ENCODE data around the gene SPTBN2. TPM values are rescaled to one million over a fixed set of nuclear protein-coding genes. Genes with fewer than 3 reads are reported as not detected.

The SPTBN2 gene
- total RNA-seq, 4 donors from 2014 or later, result 1.6 to 14.4 (median 8.6) TPM

DNA sequence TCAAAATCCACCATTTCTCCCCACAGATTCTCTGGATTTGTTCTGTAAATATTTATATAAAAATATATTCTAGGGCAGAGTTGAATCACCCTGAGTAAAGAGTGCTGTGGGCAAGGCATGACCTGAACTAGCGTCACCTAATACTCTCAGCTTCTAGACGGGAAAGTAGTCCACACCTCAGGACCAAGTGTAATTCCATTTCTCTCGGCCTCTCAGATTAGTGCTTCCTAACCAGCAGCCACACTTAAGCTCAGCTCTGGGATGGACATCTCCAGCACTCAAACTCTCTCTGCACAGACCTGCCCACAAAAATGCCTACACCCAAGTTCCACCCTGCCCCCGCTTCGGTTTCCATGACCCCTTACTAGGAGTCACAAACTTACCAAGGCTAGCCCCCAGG, 5.3 kb downstream of the SPTBN2 start:
- DNase-seq (ENCODE audit: low spot score), result no peak
- TF ChIP-seq, protein P1, sequence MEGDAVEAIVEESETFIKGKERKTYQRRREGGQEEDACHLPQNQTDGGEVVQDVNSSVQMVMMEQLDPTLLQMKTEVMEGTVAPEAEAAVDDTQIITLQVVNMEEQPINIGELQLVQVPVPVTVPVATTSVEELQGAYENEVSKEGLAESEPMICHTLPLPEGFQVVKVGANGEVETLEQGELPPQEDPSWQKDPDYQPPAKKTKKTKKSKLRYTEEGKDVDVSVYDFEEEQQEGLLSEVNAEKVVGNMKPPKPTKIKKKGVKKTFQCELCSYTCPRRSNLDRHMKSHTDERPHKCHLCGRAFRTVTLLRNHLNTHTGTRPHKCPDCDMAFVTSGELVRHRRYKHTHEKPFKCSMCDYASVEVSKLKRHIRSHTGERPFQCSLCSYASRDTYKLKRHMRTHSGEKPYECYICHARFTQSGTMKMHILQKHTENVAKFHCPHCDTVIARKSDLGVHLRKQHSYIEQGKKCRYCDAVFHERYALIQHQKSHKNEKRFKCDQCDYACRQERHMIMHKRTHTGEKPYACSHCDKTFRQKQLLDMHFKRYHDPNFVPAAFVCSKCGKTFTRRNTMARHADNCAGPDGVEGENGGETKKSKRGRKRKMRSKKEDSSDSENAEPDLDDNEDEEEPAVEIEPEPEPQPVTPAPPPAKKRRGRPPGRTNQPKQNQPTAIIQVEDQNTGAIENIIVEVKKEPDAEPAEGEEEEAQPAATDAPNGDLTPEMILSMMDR (IDR thresholded peaks at IDR 0.05), result no peak
- ATAC-seq (ENCODE audit: low FRiP score), result no peak

DNA sequence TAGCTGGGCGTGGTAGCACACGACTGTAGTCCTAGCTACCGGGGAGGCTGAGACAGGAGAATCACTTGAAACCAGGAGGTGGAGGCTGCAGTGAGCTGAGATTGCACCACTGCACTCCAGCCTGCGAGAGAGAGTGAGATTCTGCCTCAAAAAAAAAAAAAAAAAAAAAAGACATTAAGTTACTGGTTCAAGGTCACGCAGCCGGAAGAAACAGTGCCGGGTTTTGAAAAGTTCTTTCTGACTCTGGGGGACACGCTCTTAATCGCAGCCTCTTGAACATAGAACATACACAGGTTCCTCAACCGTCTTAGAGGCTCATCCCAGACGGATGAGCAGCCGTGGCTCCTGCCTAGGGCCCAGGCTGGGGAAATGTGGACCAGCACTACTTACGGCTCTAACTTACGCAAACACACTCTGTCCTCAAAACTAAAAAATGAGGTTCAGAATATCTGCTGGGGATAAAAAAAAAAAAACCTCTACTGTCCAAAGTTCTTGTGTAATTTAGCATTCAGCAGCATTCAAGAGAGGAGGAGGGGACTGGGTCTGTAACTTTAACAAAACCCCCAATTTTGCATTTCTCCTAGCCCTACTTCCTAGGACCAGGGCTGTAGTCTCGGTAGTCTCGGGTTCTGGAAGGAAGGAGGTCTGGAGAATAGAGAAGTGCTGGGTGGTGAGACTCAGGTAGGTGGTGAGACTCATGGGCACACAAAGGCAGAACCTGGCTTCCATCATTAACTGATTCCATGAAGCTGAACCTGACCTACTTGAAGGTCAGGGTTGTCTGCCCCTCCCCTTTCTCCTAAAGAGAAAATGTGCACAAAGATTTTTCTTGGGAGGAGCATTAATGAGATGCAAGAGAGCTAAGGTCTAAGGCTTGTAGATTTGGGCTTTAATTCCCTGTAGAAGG, 6.0 kb downstream of the SPTBN2 start:
- TF ChIP-seq, protein P1 (IDR thresholded peaks at IDR 0.05), result no peak
- no peak for ATAC-seq (ENCODE audit: low FRiP score)
- no peak for DNase-seq (ENCODE audit: low spot score)

DNA sequence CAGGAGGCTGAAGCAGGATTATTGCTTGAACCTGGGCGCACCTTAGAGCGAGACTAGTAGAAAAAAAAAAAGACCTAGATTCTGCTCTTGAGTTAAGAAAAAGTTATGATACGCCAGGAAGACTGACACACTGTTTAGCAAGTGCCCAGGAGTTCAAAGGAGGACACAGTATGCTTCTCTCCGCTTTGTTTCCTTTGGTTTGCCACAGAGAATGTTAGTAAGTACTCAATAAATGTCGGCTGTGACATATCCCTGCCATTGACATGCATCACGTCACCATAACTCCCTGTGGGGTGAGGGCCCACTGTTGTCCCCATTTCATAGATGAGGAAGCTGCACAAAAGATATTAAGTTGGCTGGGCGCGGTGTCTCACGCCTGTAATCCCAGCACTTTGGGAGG, 7.1 kb downstream of the SPTBN2 start:
- TF ChIP-seq, protein P1 (IDR thresholded peaks at IDR 0.05), result no peak
- ATAC-seq (ENCODE audit: low FRiP score) (no peak), DNase-seq (ENCODE audit: low spot score) (no peak)

DNA sequence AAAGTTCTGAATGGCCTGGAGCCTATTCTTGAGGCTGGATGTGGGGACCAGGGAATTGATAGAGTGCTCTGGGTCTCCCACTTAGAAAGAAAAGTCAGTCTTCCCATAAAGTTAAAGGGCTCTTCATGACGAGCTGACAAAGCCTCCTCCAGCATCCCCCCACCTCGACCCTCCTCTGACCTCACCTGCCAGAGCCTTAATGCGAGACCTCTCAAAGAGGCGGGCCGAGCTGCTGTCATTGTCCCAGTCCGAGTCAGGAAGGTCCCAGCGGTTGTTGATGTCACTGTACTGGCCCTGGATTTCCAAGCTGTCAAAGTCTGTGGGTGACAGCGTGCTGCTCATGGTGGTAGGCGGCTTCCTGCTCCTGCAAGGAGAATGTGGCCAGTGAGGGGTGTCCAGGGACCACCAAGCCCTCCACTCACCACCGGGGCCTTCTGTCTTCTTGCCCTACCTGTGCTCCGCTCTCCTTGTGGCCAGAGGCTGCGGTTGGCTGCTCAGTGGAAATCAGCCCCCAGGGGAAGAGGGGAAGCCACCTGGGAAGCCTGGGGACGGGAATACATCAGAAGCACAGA, 8.0 kb downstream of the SPTBN2 start:
- DNase-seq (ENCODE audit: low spot score), result no peak
- TF ChIP-seq, protein P1 (IDR thresholded peaks at IDR 0.05), result no peak
- ATAC-seq (ENCODE audit: low FRiP score), result no peak

DNA sequence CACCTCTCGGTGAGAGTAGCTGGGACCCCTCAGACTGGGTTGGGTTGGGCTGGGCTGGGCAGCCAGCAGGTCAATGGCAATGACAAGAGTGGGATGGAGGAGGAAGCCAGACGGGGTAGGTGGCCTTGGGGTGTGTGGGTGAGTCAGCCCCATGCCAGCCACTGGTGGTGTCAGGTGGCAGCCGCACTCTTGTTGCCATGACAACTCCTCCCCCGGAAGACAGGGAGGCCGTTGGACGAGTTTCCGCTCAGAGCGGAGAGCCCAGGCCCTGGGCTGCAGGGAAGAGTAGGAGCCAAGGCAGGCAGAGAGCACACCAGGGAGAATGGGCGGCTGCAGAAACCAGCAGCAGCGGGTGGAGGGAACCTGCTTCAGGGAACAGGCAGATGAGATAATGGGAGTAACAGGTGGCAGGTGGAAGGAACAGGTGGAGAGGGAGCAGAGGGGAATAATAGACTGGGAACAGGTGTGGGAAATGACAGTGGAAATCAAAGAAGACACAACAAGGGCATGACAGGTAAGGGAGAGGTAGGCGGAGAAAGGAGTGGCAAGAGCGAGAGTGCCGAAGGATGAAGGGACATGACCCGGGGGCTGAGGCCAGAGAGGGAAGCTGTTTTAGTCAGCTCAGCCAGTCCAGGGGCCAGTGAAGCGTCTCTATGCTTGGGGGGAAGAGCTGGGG, 8.7 kb downstream of the SPTBN2 start:
- no peak for ATAC-seq (ENCODE audit: low FRiP score)

DNA sequence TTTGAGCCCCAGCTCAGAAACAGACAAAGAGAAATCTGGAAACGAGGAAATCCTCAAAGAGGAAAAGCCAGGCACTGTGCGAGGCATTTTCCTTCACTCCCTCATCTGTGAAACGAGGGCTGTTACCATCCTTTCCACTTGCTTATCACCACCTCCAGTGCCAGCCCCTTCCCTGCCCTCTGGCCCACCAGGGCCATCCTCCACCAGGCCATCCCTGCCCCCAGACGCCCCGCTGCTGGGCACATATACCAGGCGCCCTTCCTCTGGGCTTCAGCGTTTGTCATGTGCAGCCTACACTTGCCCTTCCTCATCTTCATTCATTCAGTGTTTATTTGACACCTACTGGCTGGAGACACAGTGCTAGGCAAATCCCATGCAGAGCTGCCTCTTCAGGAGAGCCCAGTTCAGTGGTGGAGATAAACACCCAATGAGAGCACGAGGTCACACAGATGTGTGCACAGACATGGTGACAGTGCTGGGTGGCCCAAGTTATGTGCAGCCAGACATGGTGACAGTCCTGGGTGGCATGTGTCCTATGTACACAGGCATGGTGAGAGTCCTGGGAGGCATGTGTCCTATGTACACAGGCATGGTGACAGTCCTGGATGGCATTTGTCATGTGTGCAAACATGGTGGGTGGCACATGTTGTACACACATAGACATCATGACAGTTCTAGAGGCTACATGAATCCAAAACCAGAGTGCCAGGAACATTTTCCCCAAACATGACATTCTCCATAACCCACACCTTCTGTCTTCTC, 9.7 kb downstream of the SPTBN2 start:
- ATAC-seq (ENCODE audit: low FRiP score) (no peak), DNase-seq (ENCODE audit: low spot score) (no peak)
- TF ChIP-seq, protein P1 (IDR thresholded peaks at IDR 0.05), result no peak

More for the DNA sequence above, 8.7 kb downstream of the SPTBN2 start:
- TF ChIP-seq, protein P1 (IDR thresholded peaks at IDR 0.05), result no peak
- DNase-seq (ENCODE audit: low spot score), result no peak

Measured in omental fat pad (tissue), 4 donors.